GM04503 (cell line): ENCODE data around the gene CAB39L.
"Not testable (repeated sequence)": the region's sequence is repeated elsewhere in the genome, so short reads cannot be mapped to it uniquely, and the experiment has no call there.

Experiments used
- DNase-seq: peaks from one replicate; pipeline ENCODE4 v3.0.0-alpha.2; 2012; ENCODE audit warnings: low read depth

The CAB39L gene

GRCh38 chr13:49308921-49309408, 134.9 kb downstream of the CAB39L start:
- DNase-seq: no peak

- DNase-seq: peak; percentile 42
Measured at GRCh38 chr13:49308097-49308875, 135.6 kb downstream of the CAB39L start.

DNA sequence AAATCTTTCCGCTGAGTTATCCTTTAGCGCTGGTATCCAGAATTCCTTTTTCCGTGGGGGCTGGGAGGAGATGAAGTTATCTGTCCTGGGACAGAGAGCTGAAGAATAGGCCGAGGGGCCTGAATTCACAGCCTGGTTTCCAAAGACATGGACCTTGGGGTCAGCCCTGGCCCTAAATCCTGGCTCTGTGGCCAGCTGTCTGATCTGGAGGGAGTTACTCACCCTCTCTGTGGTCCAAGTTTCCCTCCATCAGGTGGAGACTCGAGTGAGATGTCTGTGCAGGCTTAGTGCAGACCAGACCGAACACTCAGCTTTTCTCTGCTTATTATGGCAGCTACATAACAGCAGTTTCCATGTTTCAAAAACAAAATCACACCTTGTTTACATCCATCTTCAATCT, 136.5 kb downstream of the CAB39L start:
- no peak for DNase-seq

GRCh38 chr13:49305792-49306425, 138.0 kb downstream of the CAB39L start:
- DNase-seq: no peak

GRCh38 chr13:49304763-49305700, 138.8 kb downstream of the CAB39L start:
- DNase-seq: no peak

DNA sequence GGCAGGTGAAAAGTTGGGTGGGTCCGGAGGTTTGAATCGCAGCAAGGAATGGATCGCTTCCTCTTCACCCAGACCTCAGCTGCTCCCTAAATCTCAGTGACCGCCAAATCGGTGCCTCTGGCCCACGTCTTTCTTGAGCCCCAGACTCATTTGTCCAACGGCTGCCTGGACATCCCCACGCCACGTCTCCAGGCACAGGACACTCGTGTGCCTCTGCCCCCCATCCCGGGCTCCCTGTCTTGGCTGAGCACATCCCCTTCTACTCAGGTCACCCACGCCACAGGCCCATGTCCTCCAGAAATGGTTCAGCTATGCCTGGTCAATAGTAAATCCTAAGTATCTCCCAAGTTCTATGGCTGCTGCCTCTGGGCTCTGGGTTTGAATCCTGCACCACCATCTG, 139.5 kb downstream of the CAB39L start:
- DNase-seq: no peak

- no peak for DNase-seq
Measured at GRCh38 chr13:49303533-49304252, 140.2 kb downstream of the CAB39L start.

- DNase-seq: no peak
Measured at GRCh38 chr13:49302817-49303216, 141.0 kb downstream of the CAB39L start.

GRCh38 chr13:49302222-49302621, 141.6 kb downstream of the CAB39L start:
- no peak for DNase-seq

DNA sequence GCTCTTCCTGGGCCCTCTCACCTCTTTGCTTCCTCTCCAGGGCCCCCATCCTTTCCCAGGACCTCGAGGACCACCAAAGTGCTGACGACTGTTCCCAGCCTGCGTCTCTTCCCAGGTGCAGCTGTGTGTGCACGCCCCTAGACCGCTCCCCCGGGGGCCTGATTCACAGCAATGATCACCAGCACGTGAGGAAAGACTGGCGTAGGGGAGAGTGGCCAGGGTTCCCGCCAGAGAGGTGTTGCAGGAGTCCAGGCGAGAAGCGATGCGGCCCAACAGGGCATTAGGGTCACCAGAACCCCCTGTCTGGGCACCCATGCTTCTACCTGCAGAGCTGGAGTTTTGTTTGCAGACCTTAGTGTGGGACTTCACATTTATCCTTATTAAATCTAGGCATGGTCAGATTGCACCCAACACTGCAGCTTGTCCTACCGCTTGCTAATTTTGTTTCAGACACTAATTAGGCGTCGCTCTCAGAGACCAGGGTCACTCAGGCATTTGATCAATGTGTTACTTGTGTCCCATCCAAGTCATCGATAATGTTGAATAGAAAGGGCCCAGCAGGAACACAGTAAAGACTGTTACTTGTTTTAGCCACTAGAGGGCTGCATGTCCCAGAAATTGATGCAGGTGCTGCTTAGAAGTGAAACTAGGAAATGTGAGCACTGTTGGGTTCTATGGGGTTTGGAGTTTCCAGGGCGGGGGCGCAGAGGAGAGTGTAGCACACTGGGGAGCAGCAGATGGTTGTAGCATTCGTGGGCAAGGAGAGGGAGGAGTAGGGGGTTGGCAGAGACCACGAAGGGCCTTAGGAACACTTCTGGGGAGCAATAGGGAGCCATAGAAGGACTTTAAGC, 142.9 kb downstream of the CAB39L start:
- DNase-seq: no peak

GRCh38 chr13:49300276-49300675, 143.6 kb downstream of the CAB39L start:
- no peak for DNase-seq

DNA sequence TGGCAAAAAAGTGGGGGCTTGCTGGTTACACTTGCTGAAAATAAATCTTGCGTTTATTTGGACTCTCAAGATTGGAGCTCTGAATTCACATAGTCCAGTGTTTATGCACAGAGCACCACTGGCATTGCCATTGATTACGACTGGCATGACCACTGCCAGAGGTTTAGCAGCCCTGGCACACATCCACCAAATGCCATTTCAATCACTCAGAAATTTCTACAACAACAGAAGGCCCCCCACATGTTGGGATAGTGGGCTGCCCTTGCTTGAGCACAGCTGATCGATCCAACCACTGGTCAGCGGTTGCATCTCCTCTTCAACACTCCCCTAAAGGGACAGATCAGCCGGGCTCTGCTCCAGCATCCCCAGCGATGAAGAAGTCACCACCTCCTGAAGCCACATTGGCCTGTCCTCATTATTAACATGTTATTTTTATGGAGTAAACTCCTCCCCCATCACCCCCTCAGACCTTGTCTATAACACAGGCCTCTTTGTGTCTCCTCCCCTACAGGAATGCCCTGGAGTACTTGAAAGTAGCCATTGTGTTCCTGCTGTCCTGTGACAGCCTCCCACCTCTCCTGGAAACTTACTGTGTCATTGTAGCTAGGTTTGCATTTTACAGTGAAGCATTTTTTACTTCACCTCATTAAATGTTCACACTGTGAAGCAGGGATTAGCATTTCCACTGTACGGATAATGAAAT, 144.8 kb downstream of the CAB39L start:
- no peak for DNase-seq

DNA sequence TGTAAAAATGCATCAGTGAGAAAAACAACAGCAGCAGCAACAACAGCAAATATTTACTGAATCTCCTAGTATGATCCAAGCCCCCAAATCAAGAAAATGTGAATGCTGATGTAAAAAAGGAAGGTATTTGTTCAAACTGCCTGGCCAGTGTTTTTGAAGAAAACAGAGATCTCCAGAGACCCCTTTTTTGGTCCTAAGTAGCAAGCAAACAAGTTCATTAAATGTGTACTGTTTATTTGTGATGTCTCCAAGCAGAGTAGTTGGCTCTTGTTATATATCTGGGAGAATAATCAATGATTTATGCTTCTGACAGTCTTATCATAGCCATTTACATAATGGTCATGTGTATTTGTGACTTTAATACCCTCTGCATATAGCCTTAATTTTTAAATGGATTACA, 145.4 kb downstream of the CAB39L start:
- DNase-seq: no peak

GRCh38 chr13:49297338-49297737, 146.5 kb downstream of the CAB39L start:
- no peak for DNase-seq

DNA sequence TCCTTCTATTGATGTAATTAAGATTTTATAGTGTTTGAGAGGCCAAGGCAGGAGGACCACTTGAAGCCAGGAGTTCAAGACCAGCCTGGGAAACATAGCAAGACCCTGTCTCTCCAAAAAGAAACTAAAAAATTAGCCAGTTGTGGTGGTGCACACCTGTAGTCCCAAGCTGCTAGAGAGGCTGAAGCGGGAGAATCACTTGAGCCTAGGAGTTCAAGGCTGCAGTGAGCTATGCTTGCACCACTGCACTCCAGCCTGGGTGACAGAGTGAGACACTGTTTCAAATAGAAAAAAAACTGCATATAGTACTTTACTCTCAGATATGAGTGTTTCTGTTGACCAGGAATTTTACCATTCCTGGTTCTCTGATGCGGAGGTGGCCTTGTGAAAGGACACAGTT, 147.2 kb downstream of the CAB39L start:
- no peak for DNase-seq

DNA sequence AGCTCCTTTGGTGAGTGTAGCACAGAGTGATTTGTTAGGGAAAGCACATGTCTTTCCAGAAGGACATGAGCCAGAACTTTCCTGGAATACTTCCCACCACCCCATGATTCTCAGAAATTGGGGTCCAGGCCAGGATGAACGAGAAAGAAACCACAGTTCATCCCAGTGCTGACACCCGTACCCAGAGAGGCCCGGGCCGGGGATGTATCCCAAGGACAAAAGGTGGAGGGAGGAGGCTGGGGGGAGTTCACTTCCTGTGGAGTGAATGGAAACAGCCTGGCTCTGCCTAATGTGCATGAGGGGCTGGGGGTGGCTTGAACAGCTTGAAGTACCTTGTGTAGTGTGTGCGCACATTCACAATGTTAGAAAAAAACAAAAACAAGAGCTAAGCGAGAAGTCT, 148.6 kb downstream of the CAB39L start:
- no peak for DNase-seq

- DNase-seq: not testable (repeated sequence)
Measured at GRCh38 chr13:49294723-49295122, 149.1 kb downstream of the CAB39L start.

DNA sequence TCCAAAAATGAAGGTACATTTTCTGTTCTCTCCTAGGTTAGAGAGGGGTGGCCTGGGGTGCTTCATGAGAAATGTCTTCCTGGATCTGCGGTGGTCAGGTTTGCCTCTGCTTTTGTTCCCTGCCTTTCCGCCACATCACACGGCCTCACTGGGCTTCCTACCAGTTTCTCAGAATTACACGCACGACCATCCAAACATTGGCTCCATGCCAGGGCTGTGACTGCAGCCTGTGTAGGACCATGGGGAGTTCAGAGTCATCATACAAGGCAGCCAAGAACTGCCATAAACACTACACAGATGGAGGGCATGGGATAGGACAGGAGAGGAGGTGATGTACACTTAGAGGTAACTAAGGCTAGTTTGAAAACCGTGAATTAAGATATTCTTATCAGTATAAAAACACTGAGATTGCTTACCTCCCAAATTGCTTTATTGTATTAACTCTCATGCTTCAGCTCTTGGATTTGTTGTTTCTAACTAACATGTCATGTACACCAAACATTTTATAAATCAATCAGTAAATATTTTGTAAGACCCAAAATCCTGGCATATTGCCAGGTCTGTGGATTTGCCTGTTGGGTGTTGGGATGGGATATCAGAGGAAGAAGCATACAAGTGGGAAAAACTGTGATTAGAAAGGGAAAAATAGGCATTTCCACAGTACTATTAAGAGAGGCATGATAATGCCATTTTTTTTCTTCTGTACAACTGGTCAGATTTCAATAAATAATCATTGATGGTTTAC, 150.9 kb downstream of the CAB39L start:
- no peak for DNase-seq

DNA sequence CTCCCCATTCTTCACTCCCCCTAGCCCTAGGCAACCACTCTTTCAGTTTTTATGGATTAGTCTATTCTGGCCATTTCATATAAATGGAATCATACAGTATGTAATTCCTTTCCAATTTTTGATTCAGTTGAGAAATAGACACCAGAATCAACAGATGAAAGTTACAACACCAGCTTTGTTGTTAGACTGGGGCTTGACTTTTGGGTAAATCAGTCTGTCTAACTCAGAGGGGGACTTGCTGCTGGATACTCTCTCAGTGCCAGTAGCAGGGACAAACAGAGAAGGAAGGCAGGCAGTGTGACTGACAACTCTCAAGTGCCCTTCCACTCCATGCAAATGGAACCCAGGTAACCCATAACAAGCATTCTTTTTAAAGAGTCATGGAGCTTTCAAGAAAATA, 155.4 kb downstream of the CAB39L start:
- DNase-seq: no peak

GRCh38 chr13:49287995-49288394, 155.9 kb downstream of the CAB39L start:
- no peak for DNase-seq
